CD4-positive, CD25-positive, alpha-beta regulatory T cell (primary cell): ENCODE results near the gene DISP2. TPM values are rescaled to one million over a fixed set of nuclear protein-coding genes. Genes with fewer than 3 reads are reported as not detected.
A peak's percentile ranks its signal among the peaks of the same experiment; 100 is the strongest.

Experiments used
- ATAC-seq, 2 donors: fragments of 150-1000 bp; cut with Tn5 transposase; one replicate each; pipeline ENCODE4 v1.10.0; 2021; ENCODE audit warnings: low read depth in 2 of 2, moderate number of reproducible peaks in 2 of 2, moderate library complexity in 1 of 2
- DNase-seq, 3 donors: peaks; one replicate each; pipeline versions ENCODE4 v3.0.0 to v3.0.0-alpha.2; 2012 to 2022; ENCODE audit warnings: mixed read lengths in 1 of 3
- H3K27ac ChIP-seq: one replicate; pipeline ENCODE4 v1.7.0; 2013; ENCODE audit warnings: mild to moderate bottlenecking, low read length; ENCODE audit not compliant: insufficient read depth, poor library complexity, severe bottlenecking
- H3K27me3 ChIP-seq: one replicate; pipeline ENCODE4 v1.7.0; 2013; ENCODE audit warnings: low read length; ENCODE audit not compliant: control insufficient read depth, insufficient read depth
- H3K36me3 ChIP-seq: one replicate; pipeline ENCODE4 v1.7.0; 2013; ENCODE audit warnings: mild to moderate bottlenecking, low read length, moderate library complexity; ENCODE audit not compliant: control insufficient read depth, insufficient read depth
- H3K4me1 ChIP-seq: 2 replicates; pipeline ENCODE4 v1.7.0; 2013; ENCODE audit warnings: mild to moderate bottlenecking, low read length; ENCODE audit not compliant: insufficient read depth, control insufficient read depth, poor library complexity, severe bottlenecking
- H3K4me3 ChIP-seq: one replicate; pipeline ENCODE4 v1.7.0; 2013; ENCODE audit warnings: low read depth, mild to moderate bottlenecking, low read length, moderate library complexity
- H3K9me3 ChIP-seq, 2 experiments: 1 replicate in 1 of 2; 2 replicates in 1 of 2; pipeline ENCODE4 v1.7.0; 2013; ENCODE audit warnings: low read length in 2 of 2, mild to moderate bottlenecking in 1 of 2, moderate library complexity in 1 of 2; ENCODE audit not compliant: control insufficient read depth in 2 of 2
- H3K27ac Mint-ChIP-seq, 3 donors: one replicate each; pipeline ENCODE4 v1.8.0; 2020 to 2022; ENCODE audit warnings: mild to moderate bottlenecking in 3 of 3, mixed read lengths in 3 of 3, moderate library complexity in 2 of 3
- H3K27me3 Mint-ChIP-seq: one replicate; pipeline ENCODE4 v1.8.0; 2022; ENCODE audit warnings: mild to moderate bottlenecking, mixed read lengths
- H3K36me3 Mint-ChIP-seq: one replicate; pipeline ENCODE4 v1.8.0; 2020; ENCODE audit warnings: mixed read lengths
- H3K4me1 Mint-ChIP-seq, 4 donors: one replicate each; pipeline ENCODE4 v1.8.0; 2020 to 2022; ENCODE audit warnings: mixed read lengths in 4 of 4, mild to moderate bottlenecking in 1 of 4
- H3K4me3 Mint-ChIP-seq, 4 donors: one replicate each; pipeline ENCODE4 v1.8.0; 2020 to 2022; ENCODE audit warnings: mild to moderate bottlenecking in 4 of 4, mixed read lengths in 4 of 4, moderate library complexity in 3 of 4
- H3K9me3 Mint-ChIP-seq, 7 donors: one replicate each; pipeline ENCODE4 v1.8.0; 2020 to 2022; ENCODE audit warnings: mixed read lengths in 7 of 7, mild to moderate bottlenecking in 3 of 7, moderate library complexity in 2 of 7
- polyA plus RNA-seq, 4 donors: library from polyadenylated mRNA; unstranded; fragments of 300-500 nt; fragmentation: Illumina TruSeq; gene quantifications; one replicate each; pipeline ENCODE4 v1.2.3, GENCODE V29; 2021
- total RNA-seq: library from RNA; stranded (reverse); gene quantifications from one replicate; pipeline ENCODE4 v1.2.3, GENCODE V29; 2022

Gene DISP2
- total and polyA plus RNA-seq, 5 donors from 2014 or later: 0.10 to 0.54 (median 0.22) TPM

DNA sequence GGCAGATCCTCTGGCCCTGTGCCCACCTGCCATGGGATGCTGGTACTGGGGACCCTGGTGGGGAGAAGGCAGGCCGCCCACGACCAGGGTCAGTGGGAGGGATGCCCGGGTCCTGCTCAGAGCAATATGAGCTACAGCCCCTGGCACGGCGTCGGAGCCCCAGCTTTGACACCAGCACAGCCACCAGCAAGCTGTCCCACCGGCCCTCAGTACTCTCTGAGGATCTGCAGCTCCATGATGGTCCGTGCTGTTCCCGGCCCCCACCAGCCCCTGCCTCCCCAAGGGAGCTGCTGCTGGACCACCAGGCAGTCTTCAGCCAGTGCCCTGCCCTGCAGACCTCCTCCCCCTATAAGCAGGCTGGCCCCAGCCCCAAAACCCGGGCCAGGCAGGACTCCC, 11.5 kb downstream of the DISP2 start:
- ATAC-seq: no peak
- peaks cover 22% of the 10 kb centered on the region for H3K4me1 ChIP-seq
- Mint-ChIP-seq H3K27me3 (no peaks in the 10 kb centered on the region), H3K27ac (no peak overlapping the region), H3K4me3 (peak overlapping the region in 3 of 4 donors; percentile 41 to 64 (median 54)), H3K4me1 (peaks cover 5 to 35% (median 13%) of the 10 kb centered on the region in 4 donors), H3K9me3 (peaks cover 0 to 1% (median 0%) of the 10 kb centered on the region in 7 donors), H3K36me3 (no peaks in the 10 kb centered on the region)
- no peak for DNase-seq
- no peak overlapping the region for H3K27ac ChIP-seq
- H3K36me3 ChIP-seq: no peaks in the 10 kb centered on the region
- H3K9me3 ChIP-seq: no peaks in the 10 kb centered on the region
- no peaks in the 10 kb centered on the region for H3K27me3 ChIP-seq
- H3K4me3 ChIP-seq: no peak overlapping the region

DNA sequence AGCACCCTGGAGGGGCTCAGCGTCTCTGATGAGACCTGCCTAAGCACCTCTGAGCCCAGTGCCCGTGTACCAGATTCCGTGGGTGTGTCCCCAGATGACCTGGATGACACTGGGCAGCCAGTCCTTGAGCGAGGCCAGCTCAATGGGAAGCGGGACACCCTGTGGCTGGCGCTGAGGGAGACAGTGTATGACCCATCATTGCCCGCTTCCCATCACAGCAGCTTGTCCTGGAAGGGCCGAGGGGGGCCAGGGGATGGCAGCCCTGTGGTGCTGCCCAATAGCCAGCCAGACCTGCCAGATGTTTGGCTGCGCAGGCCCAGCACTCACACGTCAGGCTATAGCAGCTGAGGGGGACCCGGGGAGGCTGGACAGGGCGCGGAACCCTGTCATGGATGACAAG, 12.0 kb downstream of the DISP2 start:
- Mint-ChIP-seq H3K36me3 (no peaks in the 10 kb centered on the region), H3K27ac (no peak overlapping the region), H3K4me1 (peaks cover 5 to 32% (median 13%) of the 10 kb centered on the region in 4 donors), H3K9me3 (peaks cover 0 to 1% (median 0%) of the 10 kb centered on the region in 7 donors), H3K27me3 (no peaks in the 10 kb centered on the region), H3K4me3 (no peak overlapping the region)
- no peak overlapping the region for H3K27ac ChIP-seq
- no peaks in the 10 kb centered on the region for H3K27me3 ChIP-seq
- ATAC-seq (no peak), DNase-seq (no peak)
- no peaks in the 10 kb centered on the region for H3K36me3 ChIP-seq
- H3K9me3 ChIP-seq: no peaks in the 10 kb centered on the region
- H3K4me3 ChIP-seq: no peak overlapping the region
- H3K4me1 ChIP-seq: peaks cover 22% of the 10 kb centered on the region

GRCh38 chr15:40372981-40373380, 15.0 kb downstream of the DISP2 start:
- Mint-ChIP-seq H3K4me1 (peaks cover 0 to 3% (median 0%) of the 10 kb centered on the region in 4 donors), H3K27ac (no peak overlapping the region)

DNA sequence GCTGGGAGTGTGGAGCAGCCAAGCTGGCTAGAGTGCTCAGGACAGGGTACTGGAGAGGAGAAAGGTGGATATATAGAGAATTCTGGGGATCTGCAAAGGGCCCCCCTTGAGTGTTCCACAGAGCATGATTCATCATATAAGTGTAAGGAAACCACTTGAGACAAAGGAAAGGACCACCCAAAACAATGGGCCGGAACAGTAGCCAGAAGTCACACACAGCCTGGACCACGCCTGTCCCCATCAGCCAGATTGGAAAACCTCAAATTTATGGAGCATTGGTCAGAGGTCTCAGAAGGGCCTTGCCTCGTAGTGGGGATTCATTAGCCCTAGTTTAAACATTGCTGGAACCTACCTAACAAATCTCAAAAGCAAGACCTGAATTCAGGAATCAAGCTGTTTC, 19.6 kb downstream of the DISP2 start:
- peaks cover 1% of the 10 kb centered on the region for H3K36me3 Mint-ChIP-seq
- DNase-seq (no peak), ATAC-seq (no peak)
- H3K27me3 Mint-ChIP-seq: peaks cover 6% of the 10 kb centered on the region
- no peak overlapping the region for H3K27ac Mint-ChIP-seq
- H3K4me1 ChIP-seq: no peaks in the 10 kb centered on the region
- no peak overlapping the region for H3K27ac ChIP-seq
- no peak overlapping the region for H3K4me3 ChIP-seq
- peaks cover 2 to 4% (median 3%) of the 10 kb centered on the region in 4 donors for H3K4me1 Mint-ChIP-seq
- H3K27me3 ChIP-seq: no peaks in the 10 kb centered on the region
- no peak overlapping the region for H3K4me3 Mint-ChIP-seq
- H3K9me3 ChIP-seq: no peaks in the 10 kb centered on the region
- H3K9me3 Mint-ChIP-seq: peaks cover 0 to 1% (median 0%) of the 10 kb centered on the region in 7 donors
- no peaks in the 10 kb centered on the region for H3K36me3 ChIP-seq

More at GRCh38 chr15:40372981-40373380, 15.0 kb downstream of the DISP2 start:
- Histone ChIP-seq H3K9me3 (no peaks in the 10 kb centered on the region), H3K4me1 (peaks cover 3% of the 10 kb centered on the region), H3K36me3 (no peaks in the 10 kb centered on the region), H3K4me3 (no peak overlapping the region), H3K27ac (no peak overlapping the region), H3K27me3 (no peaks in the 10 kb centered on the region)
- Mint-ChIP-seq H3K9me3 (peaks cover 0 to 1% (median 0%) of the 10 kb centered on the region in 7 donors), H3K4me3 (no peak overlapping the region), H3K27me3 (no peaks in the 10 kb centered on the region), H3K36me3 (no peaks in the 10 kb centered on the region)
- DNase-seq (no peak), ATAC-seq (no peak)

DNA sequence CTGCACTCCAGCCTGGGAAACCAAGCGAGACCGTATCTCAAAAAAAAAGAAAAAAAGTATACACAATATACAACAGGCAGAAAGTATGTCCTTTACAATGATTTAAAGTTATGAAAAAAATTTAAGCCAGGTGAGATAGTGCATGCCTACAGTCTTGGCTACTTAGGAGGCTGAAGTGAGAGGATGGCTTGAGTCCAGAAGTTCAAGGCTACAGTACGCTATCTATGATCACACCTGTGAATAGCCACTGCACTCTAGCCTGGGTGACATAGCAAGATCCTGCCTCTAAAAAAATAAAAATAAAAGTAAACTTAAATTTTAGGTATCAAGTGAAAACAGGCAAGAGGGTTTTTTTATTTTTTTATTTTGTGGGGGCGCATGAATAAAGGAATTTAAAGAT, 21.4 kb downstream of the DISP2 start:
- Histone ChIP-seq H3K27me3 (no peaks in the 10 kb centered on the region), H3K9me3 (no peaks in the 10 kb centered on the region), H3K27ac (no peak overlapping the region), H3K4me3 (no peak overlapping the region), H3K4me1 (peaks cover 10% of the 10 kb centered on the region), H3K36me3 (no peaks in the 10 kb centered on the region)
- ATAC-seq (no peak), DNase-seq (no peak)
- no peak overlapping the region for H3K27ac Mint-ChIP-seq
- peaks cover 7% of the 10 kb centered on the region for H3K27me3 Mint-ChIP-seq
- peaks cover 4% of the 10 kb centered on the region for H3K36me3 Mint-ChIP-seq
- peaks cover 0 to 1% (median 0%) of the 10 kb centered on the region in 7 donors for H3K9me3 Mint-ChIP-seq
- H3K4me1 Mint-ChIP-seq: peaks cover 6 to 17% (median 14%) of the 10 kb centered on the region in 4 donors
- H3K4me3 Mint-ChIP-seq: peak overlapping the region in 1 of 4 donors; percentile 41

DNA sequence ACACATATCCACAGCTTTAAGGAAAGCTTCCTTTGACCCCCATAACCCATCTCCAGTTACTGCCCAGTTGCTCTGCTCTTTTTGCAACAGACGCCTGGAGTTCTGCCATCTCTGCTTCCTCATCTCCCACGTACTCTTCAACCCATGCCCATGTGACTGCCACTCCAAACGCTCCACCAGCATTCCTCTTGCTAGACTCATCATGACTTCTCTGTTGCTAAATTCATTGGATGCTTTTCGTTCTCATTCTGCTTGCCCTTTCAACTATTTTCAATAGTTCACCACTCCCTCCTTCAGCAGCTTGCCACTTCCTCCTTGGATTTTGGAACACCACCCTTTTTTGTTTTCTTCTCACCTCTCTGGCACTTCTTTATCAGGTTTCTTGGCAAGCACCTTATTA, 21.8 kb downstream of the DISP2 start:
- H3K36me3 ChIP-seq: no peaks in the 10 kb centered on the region
- H3K27ac Mint-ChIP-seq: no peak overlapping the region
- peaks cover 4% of the 10 kb centered on the region for H3K36me3 Mint-ChIP-seq
- no peak overlapping the region for H3K4me3 ChIP-seq
- no peak overlapping the region for H3K27ac ChIP-seq
- ATAC-seq: no peak
- H3K4me1 Mint-ChIP-seq: peaks cover 6 to 20% (median 18%) of the 10 kb centered on the region in 4 donors
- DNase-seq: no peak
- H3K4me3 Mint-ChIP-seq: peak overlapping the region in 1 of 4 donors; percentile 41
- H3K27me3 ChIP-seq: no peaks in the 10 kb centered on the region
- H3K9me3 Mint-ChIP-seq: peaks cover 0 to 1% (median 0%) of the 10 kb centered on the region in 7 donors
- H3K27me3 Mint-ChIP-seq: peaks cover 7% of the 10 kb centered on the region
- H3K9me3 ChIP-seq: no peaks in the 10 kb centered on the region
- peaks cover 10% of the 10 kb centered on the region for H3K4me1 ChIP-seq

DNA sequence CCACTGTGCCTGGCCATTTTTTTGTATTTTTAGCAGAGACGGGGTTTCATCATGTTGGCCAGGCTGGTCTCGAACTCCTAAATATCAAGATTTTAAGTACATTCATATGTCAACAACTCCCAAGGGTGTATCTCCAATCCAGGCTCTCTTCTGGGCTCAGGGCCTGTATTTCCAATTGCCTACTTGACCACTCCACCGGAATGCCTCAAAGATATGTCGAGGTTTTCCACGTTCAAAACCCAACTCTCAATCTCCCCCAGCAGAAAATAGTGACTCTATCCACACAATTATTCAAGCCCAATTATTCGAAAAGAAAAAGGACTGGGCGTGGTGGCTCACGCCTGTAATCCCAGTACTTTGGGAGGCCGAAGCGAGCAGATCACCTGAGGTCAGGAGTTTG, 22.6 kb downstream of the DISP2 start:
- Mint-ChIP-seq H3K4me3 (peak overlapping the region in 1 of 4 donors; percentile 41), H3K27ac (no peak overlapping the region), H3K36me3 (peaks cover 4% of the 10 kb centered on the region), H3K9me3 (peaks cover 0 to 1% (median 0%) of the 10 kb centered on the region in 7 donors), H3K27me3 (peaks cover 7% of the 10 kb centered on the region), H3K4me1 (peaks cover 6 to 22% (median 18%) of the 10 kb centered on the region in 4 donors)
- ATAC-seq (no peak), DNase-seq (no peak)
- Histone ChIP-seq H3K27me3 (no peaks in the 10 kb centered on the region), H3K4me1 (peaks cover 10% of the 10 kb centered on the region), H3K36me3 (no peaks in the 10 kb centered on the region), H3K9me3 (no peaks in the 10 kb centered on the region), H3K27ac (no peak overlapping the region), H3K4me3 (no peak overlapping the region)

DNA sequence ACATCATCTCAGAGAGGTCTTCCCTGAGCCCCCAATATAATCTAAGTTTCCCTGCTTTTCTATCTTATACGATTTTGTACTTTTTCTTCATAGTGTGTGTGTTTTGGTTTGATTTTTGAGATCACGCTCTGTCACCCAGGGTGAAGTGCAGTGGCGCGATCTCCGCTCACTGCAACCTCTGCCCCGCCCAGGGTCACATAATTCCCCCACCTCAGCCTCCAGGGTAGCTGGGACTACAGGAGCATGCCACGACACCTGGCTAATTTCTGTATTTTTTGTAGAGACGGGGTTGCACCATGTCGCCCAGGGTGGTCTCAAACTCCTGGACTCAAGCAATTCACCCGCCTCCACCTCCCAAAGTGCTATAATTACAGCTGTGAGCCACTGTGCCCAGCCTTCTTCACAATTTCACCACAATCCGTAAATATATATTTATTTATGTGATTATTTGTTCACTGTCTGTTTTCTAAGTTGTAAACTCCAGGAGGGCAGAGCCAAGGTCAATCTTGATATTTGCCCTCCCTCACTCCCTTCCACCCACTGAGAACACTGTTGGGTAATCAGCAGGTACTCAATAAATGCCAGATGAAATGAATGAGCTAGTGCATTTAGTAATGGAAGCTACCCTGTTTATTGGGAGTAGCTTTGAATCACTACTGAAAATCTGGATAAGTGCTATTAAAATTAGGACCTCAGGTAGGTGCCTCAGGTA, 24.0 kb downstream of the DISP2 start:
- peaks cover 0 to 1% (median 0%) of the 10 kb centered on the region in 7 donors for H3K9me3 Mint-ChIP-seq
- H3K9me3 ChIP-seq: no peaks in the 10 kb centered on the region
- DNase-seq (no peak), ATAC-seq (no peak)
- H3K27me3 ChIP-seq: no peaks in the 10 kb centered on the region
- peaks cover 7% of the 10 kb centered on the region for H3K27me3 Mint-ChIP-seq
- peak overlapping the region in 1 of 3 donors; percentile 92 for H3K27ac Mint-ChIP-seq
- H3K4me3 Mint-ChIP-seq: peak overlapping the region in 2 of 4 donors; percentile 8 to 100
- no peak overlapping the region for H3K4me3 ChIP-seq
- peaks cover 7% of the 10 kb centered on the region for H3K36me3 ChIP-seq
- H3K4me1 ChIP-seq: peaks cover 10% of the 10 kb centered on the region
- peaks cover 6 to 22% (median 18%) of the 10 kb centered on the region in 4 donors for H3K4me1 Mint-ChIP-seq
- H3K27ac ChIP-seq: no peak overlapping the region
- peaks cover 11% of the 10 kb centered on the region for H3K36me3 Mint-ChIP-seq
